Gastrocnemius medialis (tissue), 4 donors: ENCODE data around the gene RASSF8.

Experiments
- CTCF ChIP-seq, 5 experiments: fragments of 450-650 bp in 3 of 5; fragments of 200-600 bp in 2 of 5; sonication (generic) in 2 of 5; IDR thresholded peaks in 4 of 5; conservative IDR thresholded peaks in 1 of 5; 1 replicate in 4 of 5; 2 replicates in 1 of 5; pipeline ENCODE4 v1.5.1; 2016 to 2019; ENCODE audit warnings: antibody characterized with exemption in 5 of 5, mild to moderate bottlenecking in 3 of 5, moderate library complexity in 3 of 5
- POLR2A ChIP-seq, 2 donors: fragments of 450-650 bp; IDR thresholded peaks; one replicate each; pipeline ENCODE4 v1.6.1; 2017; ENCODE audit warnings: antibody characterized with exemption in 2 of 2, mild to moderate bottlenecking in 2 of 2, moderate library complexity in 2 of 2

- no peak for TF ChIP-seq CTCF (IDR thresholded peaks at IDR 0.05 in 4 of 5, conservative IDR thresholded peaks at IDR 0.05 in 1 of 5)
- no peak for TF ChIP-seq POLR2A (IDR thresholded peaks at IDR 0.05)
Observed at GRCh38 chr12:26042645-26043044, 84.2 kb downstream of the RASSF8 start.
